GM21786 (cell line): ENCODE data around the gene RAD51B.

ENCODE experiments used
- ATAC-seq: cut with Tn5 transposase; IDR thresholded peaks from one replicate; pipeline ENCODE4 v1.9.1; 2021; ENCODE audit not compliant: unreplicated experiment

Gene RAD51B

DNA sequence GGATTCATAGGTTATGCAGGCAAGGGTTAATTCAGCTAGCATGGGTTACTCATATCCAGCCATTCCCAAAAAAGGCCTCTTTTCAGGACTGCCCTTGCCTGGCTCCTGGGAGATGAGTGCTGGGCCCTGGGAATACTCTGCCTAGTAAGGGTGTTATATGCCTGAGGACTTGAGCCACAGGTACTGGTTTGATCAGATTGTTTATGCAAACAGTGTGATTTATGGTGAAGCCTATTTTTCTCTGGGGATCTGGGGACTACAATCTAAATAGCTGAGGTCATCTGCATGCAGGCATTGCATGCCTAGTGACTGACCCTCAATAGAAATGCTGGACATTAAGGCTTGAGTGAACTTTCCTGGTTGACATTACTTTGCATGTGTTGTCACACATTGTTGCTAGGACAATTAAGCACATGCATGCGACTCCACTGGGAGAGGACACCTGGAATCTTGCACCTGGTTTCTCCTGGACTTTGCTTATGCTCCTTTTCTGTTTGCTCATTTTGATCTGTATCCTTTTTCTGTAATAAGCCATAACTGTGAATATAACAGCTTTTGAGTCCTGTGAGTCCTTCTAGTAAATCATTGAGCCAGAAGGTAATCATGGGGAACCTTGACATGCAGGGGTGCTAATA, 73.0 kb downstream of the RAD51B start:
- ATAC-seq, result no peak

DNA sequence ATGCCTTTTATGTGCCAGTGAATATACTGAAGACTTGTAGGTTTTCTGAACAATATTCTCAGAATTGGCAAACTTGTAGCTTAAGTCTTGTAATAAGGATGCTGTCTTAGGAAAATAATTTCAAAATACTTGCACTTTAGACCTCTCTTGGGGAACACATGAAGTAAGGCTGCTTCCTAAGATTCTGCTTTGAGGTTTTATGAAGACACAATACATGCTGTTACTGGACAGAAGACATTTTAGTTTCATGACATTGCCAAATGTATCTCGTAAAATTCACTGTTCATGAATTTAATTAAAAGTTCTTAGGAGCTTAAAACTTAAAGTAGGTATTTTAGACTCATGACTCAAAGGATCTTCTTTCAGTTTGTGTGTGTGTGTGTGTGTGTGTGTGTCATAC, 80.7 kb downstream of the RAD51B start:
- ATAC-seq, result no peak

DNA sequence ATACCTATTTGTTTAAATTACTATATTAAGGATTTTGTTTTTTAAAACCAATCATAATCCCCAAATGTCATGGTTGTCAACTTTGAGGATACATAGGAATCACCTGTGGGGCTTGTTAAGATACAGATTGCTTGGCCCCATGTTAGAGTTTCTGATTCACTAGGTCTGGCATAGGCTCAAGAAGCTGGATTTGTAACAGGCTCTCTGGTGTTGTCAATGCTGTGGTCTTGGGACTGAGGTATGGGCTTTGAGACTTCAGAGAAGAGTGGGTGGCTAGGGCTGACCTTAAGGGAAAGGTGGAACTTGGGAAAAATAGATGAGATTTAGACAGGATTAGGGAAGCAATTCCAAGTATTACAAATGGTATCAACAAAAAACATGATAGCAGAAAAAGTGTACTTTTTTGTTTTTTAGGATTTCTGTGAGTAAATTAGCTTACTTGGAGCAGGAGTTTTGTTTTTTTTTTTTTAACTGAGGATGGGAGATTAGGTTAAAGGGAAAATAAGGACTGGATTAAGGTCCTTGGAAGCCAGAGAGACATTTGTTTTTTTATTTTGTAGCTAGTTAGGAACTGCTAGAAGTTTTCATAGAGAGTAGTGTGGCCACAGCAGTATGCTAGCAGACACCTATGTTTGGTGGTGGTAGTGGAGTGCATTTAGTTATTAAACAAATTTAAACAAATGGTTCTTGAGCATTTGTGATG, 88.6 kb downstream of the RAD51B start:
- ATAC-seq, result no peak

DNA sequence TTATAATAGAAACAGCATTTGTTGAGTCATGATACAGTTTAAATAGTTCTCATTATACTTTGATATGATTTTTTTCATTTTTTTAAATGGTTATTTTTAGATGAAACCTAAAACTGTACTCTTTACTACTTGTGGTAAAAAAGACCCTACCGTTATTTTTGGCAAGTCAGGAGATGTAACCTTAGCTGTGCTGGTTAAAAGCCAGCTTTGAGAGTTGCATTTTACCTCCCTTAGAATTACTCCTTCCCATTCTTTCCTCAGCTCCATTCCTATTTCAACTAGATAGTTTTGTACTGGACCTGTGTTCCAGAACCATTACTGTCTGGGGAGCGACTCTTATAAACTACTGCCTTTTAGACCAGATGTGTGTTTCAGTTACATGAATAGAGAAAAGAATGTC, 92.0 kb downstream of the RAD51B start:
- ATAC-seq, result no peak

DNA sequence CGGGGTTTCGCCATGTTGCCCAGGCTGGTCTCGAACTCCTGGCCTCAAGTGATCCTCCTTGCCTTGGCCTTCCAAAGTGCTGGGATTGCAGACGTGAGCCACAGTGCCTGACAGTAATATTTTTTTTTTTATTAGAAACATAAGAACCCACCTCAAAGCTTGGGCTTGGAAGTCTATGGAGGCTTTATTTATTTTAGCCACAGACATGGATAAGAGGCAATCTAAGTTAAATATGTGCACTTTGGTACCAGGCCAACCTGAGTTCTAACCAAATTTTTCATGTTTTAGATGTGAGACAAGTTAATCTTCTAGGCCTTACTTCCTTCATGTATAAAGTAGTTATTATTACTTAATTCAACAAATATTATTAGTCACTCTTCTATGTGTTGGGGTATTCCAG, 96.9 kb downstream of the RAD51B start:
- no peak for ATAC-seq

DNA sequence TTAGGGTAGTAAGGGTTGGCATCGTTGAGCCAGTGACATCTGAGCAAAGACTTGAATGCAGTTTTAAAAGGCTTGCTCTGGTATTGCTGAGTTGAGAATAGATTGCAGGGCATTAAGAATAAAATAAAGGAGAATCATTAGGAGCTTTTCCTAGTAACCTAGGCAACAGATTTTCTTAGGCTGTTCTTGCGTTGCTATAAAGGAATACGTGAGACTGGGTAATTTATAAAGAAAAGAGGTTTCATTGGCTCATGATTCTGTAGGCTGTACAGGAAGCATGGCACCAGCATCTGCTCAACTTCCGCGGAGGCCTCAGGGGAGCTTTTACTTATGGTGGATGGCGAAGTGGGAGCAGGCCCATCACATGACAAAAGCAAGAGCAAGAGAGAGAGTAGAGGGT, 97.4 kb downstream of the RAD51B start:
- ATAC-seq, result no peak

DNA sequence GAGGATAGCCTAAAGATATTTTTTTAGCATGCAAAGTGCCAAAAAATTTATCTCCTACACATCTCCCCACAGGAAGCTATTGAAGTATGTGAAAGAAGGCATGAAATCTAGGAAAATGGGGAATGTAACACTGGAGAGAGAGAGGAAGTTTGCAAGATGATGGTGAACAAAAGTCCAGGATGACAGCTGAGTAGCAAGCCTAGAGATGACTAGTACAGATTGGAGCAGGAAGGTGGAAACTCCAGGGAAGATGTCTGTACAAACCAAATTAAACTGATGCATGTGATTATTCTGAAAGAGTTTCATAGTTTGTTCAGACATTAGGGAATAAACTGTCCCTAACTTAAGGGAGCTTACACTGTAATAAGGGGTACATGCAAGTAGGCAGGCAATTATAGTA, 99.3 kb downstream of the RAD51B start:
- no peak for ATAC-seq

DNA sequence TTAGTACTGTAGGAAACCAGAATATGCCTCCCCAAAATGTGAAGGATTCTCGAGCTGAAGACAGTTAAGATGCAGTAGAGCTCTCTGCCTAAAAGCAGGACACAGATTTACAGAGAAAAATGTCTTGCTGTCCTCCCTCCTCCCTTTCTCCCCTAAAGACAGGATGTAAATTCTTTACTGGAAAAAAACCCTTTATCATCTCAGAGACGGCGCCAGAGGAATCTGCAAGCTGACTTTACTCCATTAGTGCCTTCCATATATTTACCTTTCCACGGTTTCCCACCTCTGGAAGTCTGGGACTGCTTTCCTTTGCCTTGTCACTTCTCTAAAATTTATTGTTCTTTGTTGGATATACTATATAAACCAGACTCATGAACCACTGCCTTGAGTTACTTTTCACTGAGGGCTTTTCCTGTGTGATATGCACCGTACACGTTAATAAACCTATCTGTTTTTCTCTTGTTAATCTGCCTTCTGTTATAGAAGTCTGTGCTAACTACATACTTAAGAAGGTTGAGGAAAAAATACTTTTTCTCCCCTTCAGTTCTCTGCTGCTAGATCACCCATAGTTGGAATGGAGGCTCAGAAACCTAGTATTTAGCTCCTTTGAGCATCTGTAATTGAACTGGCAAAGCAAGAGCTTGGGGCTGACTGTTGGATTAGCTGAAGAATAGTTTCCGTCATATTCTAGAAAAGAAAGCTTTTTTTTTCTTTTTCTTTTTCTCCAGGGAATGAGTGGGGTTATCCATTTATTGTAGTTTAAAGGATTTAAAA, 99.9 kb downstream of the RAD51B start:
- no peak for ATAC-seq

DNA sequence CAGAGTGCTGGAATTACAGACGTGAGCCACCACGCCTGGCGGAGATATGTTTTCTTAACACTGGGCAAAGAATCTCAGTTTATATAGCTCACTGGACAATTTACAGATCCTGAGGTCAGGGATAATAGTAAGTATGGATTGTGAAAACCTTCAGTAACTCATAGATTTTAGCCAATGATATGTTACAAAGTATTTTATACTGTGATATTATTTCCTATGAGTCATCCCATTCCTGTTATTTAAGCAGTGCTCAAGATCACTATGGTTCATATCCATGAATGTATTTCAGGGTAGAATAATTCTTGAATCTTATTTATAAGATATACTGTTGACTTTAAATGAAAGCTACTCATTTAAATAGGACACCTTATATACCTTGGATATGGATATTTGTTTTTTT, 107.2 kb downstream of the RAD51B start:
- ATAC-seq, result no peak

DNA sequence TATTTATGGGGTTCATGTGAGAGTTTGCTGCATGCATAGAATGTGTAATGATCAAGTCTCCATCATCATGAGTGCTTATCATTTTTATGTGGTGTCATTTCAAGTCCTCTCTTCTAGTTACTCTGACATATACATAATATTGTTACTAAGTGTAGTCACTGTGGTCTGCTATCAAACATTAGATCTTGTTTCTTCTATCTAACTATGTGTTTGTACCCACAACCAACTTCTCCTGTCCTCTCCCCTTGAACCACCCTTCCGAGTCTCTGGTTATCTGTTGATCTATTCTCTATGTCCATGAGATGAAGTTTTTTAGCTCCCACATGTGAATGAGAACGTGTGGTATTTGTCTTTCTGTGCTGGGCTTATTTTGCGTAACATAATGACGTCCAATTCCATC, 107.7 kb downstream of the RAD51B start:
- ATAC-seq, result no peak

DNA sequence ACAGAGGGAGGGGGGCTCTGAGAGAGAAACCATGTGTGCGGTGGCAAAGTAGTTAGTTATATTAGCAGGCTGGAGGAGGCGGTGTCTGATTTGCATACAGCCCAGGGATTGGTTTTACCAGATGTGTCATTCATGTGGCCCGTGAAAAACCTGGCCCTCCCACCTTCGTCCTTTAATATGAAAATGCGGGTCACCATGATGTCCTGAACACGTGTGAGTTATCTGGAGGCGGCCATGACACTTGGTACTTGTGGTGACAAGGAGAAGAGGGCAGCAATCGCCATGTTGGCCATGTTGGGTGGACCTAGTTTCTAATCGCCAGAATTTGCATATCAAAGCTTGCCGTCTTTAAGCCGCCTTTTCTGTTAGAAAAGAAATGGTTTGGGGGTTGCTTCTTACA, 108.8 kb downstream of the RAD51B start:
- no peak for ATAC-seq

DNA sequence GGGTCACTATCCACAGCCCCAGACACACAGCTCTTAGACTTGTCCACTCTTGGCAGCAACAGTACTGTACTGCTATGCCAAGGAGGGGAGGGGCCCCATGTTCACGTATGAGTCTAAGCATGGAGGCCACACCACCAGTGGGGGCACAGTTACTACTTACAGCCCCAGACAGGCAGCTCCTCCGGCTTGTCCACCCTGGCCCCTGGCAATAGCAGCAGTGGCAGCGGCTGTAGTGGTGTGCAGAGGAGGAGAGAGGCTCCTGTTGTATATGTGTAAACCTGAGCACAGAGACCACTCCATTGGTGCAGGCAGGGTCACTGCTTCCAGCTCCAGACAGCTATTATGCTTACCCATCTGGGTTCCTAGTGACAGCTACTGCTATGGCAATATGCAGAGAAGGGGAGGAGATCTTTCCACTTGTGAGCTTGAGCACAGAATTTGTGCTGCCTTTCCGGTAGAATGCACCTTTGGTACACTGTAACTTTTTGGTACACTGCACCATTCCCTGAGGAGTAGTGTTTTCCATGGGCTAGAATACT, 113.2 kb downstream of the RAD51B start:
- ATAC-seq, result no peak

DNA sequence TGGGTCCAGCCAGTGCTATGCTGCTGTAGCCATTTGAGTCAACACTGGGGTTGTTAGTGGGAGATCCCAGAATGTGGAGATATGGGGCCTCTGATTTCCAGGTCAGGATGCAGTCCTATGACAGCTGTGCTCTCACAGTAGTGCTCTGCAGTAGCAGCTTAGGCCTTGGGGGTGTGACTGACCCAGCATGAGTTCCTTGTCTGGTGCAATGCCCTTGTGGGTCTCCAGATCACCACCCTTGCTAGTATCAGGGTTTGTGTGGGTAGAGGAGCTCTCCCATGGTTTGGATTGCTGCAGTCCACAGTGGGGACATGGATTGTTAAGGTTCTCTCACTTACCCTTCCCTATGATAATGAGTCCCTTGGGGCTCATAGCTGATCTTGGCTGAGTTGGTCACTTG, 113.7 kb downstream of the RAD51B start:
- ATAC-seq, result no peak

DNA sequence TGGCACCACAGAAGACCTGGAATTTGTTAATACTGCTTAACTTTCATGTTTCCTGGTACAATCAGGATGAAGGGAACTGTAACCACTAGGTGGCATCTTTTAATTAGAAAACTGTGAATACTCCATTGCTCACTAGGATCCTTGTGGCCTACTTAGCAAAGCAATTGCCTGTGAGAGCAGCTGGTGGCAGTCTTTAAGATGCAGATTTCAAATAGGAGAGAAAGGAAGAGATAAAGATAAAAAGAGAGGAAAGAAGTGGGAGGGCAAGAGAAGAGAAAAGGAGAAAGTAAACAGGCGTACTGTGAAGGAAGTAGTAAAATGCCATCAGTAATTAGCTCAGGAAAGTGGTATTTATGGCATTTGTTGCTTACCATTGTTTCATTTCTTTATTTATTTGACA, 114.5 kb downstream of the RAD51B start:
- ATAC-seq, result no peak

DNA sequence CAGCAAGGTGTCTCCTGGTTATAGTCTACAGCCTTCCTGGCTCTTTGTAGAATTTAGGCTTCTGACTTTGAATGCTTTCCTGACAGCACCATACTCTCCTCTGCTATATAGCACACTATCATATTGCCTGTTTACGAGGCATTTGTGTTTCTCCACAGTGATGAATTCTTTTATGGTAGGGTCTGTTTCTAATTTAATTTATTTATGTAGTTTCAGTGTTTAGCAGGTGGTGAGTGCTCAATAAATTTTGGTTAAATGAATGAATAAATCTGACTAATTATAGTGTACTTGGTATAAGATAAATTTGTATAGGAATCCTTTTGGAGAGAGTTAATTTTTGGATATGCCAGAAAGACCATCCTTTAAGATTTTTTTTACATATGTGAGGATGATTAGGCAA, 115.3 kb downstream of the RAD51B start:
- ATAC-seq, result no peak

DNA sequence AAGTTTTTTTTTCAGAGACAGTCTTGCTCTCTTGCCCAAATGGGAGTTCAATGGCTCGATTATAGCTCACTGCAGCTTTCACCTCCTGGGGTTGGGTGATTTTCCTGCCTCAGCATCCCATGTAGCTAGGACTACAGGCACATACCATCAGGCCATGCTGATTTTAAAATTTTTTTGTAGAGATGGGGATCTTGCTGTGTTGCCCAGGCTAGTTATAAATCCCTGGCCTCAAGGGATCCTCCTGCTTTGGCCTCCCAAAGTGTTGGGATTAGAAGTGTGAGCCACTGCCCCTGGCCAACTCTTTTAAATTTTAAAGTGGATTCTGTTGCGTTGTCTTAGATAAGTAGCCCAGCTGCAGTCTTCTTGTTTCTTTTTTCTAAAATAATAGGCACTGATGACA, 115.8 kb downstream of the RAD51B start:
- ATAC-seq, result no peak

DNA sequence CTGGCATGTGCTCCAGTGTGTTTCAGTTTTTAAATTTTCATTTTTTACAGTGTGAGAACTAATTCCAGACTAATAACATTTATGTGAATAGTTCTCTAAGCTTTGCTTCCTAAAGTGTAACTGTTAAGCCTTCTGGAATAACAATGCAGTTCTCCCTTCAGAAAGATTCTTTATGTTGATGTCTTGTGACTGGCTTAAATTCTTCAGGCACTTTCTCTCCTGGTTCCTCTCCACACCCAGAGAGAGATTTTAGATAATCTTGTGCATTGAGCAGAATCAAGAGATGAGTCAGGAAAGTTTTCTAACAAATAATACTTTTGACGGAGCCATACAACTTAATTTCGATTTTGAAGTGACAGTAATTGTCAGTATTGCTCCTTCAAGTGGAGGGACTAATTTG, 118.5 kb downstream of the RAD51B start:
- no peak for ATAC-seq

DNA sequence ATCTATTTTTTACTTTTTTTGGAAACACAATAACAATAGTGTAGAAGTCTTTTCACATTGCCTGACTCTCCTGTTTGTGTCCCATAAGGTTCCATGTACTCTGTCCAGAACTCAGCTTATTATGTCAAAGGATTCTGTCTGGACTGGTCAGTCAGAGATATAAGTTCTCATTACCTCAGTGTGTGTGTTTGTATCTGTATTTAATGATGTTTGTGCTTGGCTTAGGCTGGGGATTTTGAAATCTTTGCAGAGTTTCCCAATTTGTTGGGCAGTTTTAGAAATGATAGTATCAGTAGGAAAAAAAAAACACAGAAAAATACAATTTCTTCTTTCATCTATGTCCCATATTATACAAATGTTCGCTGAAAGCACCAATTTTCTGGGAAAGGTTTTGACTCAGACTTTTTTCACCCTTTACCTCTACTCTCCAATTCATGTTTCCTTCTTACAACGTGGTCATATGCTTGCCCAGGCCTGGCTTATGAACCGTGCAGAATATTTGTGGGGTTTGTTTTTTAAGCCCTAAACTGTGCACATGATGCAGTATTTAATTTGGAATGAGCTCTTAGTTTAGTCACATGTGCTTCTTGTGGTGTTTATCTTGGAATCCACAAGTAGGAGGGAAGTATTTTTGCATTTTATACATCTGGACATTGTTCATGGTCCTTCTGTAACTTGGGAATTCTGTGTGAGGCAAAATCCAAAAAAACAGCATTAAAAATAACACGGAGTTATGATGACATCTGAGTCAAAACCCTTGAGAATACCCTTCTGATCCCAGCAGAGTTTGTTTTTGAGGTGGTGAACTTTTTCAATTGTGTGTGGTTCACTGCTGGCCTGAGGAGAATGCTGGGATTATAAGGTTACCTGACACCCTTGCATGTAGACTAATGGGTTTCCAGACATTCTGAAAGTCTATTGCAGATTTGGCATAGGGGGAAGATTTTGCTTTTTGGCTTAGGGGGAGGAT, 121.2 kb downstream of the RAD51B start:
- no peak for ATAC-seq

DNA sequence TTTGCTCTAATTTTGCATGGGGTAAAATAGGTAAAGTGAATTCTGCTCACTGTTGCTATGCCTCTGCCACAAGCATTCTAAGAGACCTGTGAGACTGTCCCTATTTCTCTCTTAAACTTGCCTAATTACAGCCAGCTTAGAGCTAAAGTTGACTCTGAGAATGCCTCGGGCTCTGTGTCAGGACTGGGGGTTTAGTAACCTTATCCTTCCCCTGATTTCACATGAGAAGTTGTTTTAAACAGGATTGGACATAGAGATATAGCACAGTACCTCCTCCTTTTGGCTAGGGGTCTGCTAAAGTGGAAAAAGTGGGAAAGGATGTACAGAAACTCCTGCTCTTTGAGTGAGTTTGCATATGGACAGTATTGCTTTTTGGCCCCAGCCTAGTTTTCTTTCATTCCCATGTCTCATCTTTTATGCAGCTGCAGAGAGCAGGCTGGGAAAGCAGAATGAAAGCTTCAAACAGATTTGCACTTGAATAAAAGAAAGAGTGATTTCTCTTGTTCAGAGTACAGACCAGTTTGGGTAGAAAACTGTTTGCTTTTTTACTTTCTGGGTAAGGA, 122.0 kb downstream of the RAD51B start:
- ATAC-seq, result no peak

DNA sequence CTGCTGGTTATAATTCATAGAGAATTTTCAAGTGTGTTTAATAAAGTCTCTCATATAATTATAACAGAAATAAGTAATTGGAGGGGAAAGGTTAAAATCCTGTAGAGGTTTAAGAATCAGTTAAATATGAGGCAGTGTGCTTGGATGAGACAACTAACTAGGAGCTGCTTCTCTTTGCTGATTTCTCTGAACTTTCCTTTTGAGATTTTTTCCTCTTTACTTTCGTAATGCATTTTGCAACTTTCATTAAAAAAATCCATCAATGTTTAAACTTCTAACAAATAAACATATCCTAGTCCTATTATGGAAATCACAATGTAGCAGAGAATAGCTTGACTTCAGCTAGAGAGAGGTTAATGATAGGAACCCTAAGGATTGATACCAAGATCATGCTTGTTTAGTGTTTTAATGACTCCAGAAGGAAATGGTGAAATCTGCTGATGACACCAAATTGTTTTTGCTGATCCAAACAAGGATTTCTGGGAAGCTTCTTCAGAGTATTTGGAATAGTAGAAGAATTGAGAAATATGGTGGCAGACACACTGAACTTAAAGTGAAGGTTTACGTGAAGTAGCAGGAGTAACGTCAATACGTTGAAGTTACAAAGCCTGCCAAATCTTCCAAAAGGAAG, 122.6 kb downstream of the RAD51B start:
- no peak for ATAC-seq
